Astrocyte (in vitro differentiated cells and primary cell): ENCODE measurements around the gene GOSR2.

Source experiments
- CTCF ChIP-seq: IDR thresholded peaks from 2 replicates; pipeline ENCODE4 v1.5.1; 2011; ENCODE audit warnings: low read depth, mild to moderate bottlenecking, inconsistent platforms, low read length, moderate library complexity; ENCODE audit not compliant: insufficient read depth
- EZH2 ChIP-seq: IDR thresholded peaks from 2 replicates; pipeline ENCODE4 v1.6.1; 2012; ENCODE audit warnings: mild to moderate bottlenecking, low read length, inconsistent platforms; ENCODE audit not compliant: insufficient read depth

GRCh38 chr17:46875849-46876352, 47.1 kb upstream of the GOSR2 start:
- TF ChIP-seq CTCF (no peak), EZH2 (no peak)
